PC-3 (cell line): ENCODE results near the gene PGAM1.

Experiments
- EZH2 ChIP-seq: fragments of 300-600 bp; sonication (generic); IDR thresholded peaks from one replicate; pipeline ENCODE4 v1.6.1; 2017; ENCODE audit warnings: antibody characterized with exemption, mild to moderate bottlenecking, low read length; ENCODE audit not compliant: unreplicated experiment
- EZH2phosphoT487 ChIP-seq: fragments of 300-600 bp; sonication (generic); IDR thresholded peaks from 2 replicates; pipeline ENCODE4 v1.6.1; 2018; ENCODE audit warnings: mild to moderate bottlenecking, antibody characterized with exemption, low read length, borderline replicate concordance
- TF ChIP-seq, protein P1 (sequence below): fragments of 300-600 bp; sonication (generic); conservative IDR thresholded peaks from 2 replicates; pipeline ENCODE4 v1.5.1; 2017; ENCODE audit warnings: antibody characterized with exemption, low read depth, mild to moderate bottlenecking, low read length

DNA sequence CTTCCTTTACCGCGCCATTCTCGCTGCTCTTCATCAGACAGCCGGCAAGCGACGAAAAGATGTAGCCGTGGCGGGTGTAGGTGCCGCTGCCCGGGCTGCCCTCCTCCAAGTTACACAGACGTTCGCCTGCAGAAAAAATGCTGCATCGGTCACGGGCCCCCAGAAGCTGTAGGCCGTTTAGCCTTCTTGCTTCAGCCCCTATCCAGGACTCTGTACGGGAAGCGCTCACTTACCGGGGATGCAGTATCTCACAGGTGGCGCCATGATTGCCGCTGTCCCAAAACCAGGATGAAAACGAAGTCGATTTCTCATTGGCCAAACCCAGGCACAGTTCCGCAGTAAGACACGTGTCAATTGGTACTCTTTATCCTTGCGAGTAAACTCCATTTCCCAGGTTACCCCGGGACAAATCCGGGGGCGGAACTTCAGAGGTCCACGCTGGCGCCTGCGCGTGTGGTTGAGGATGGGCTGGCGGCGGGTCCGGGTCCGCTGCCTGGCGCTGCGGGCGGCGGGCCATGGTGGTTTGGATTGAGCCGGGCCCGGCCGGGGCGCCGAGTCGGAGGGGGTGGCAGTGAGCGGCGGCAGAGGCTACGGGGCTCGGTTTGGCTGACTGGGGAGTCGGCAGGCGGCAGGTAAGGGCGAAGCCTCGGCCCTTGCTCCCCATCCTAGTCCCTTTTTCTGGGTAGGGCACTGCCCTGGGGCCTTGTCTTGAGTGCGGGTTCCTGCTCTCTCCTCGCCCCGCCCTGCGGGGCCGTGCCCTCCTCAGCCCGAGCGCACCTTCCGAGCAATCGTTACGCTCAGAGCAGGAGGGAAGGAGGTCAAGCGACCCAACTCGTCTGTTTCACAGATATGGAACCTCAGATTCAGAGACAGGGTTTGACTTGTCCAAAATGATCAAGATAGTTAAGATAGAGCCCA lies 20.0 kb downstream of the PGAM1 start, which contains the start of the genes EXOSC1 and ZDHHC16:
- TF ChIP-seq, protein P1, sequence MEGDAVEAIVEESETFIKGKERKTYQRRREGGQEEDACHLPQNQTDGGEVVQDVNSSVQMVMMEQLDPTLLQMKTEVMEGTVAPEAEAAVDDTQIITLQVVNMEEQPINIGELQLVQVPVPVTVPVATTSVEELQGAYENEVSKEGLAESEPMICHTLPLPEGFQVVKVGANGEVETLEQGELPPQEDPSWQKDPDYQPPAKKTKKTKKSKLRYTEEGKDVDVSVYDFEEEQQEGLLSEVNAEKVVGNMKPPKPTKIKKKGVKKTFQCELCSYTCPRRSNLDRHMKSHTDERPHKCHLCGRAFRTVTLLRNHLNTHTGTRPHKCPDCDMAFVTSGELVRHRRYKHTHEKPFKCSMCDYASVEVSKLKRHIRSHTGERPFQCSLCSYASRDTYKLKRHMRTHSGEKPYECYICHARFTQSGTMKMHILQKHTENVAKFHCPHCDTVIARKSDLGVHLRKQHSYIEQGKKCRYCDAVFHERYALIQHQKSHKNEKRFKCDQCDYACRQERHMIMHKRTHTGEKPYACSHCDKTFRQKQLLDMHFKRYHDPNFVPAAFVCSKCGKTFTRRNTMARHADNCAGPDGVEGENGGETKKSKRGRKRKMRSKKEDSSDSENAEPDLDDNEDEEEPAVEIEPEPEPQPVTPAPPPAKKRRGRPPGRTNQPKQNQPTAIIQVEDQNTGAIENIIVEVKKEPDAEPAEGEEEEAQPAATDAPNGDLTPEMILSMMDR = no peak
- TF ChIP-seq EZH2 (no peak), EZH2phosphoT487 (no peak)
